H1 (cell line): Measurements from ENCODE around the gene DPT. TPM values are rescaled to one million over a fixed set of nuclear protein-coding genes. Genes with fewer than 3 reads are reported as not detected.

ENCODE experiments used
- CTCF ChIA-PET: fragments of 300-600 bp; sonication (Branson Sonifier 250); formaldehyde crosslinking; loops from one replicate; lab custom pipeline; 2021; ENCODE audit not compliant: partially characterized antibody; lab: Charles Lee
- POLR2A ChIA-PET: fragments of 300-600 bp; sonication (Branson Sonifier 250); formaldehyde crosslinking; loops from one replicate; lab custom pipeline; 2021; ENCODE audit warnings: inconsistent platforms; ENCODE audit not compliant: partially characterized antibody; lab: Charles Lee
- DNase-seq, 2 experiments: peaks; one replicate each; pipeline versions ENCODE4 v3.0.0 to v3.0.0-alpha.2; 2010 to 2022; ENCODE audit warnings: low spot score in 2 of 2, low read depth in 1 of 2, mixed read lengths in 1 of 2
- FAIRE-seq: peaks from 2 replicates; lab custom pipeline; 2011; peaks lifted over from hg19 to GRCh38; lab: Jason Lieb, UNC
- H2AFZ ChIP-seq: 2 replicates; pipeline ENCODE4 v1.8.1; 2012; ENCODE audit warnings: low read length, inconsistent platforms
- H2AK5ac ChIP-seq: 2 replicates; pipeline ENCODE4 v1.6.1; 2013; ENCODE audit warnings: low read depth, low read length
- H2BK120ac ChIP-seq: replicated peaks from 2 replicates; pipeline ENCODE3; 2013; ENCODE audit warnings: low read depth, low read length, inconsistent platforms
- H2BK12ac ChIP-seq: 2 replicates; pipeline ENCODE4 v1.6.1; 2013; ENCODE audit warnings: low read depth, low read length
- H2BK15ac ChIP-seq: 2 replicates; pipeline ENCODE4 v1.6.1; 2013; ENCODE audit warnings: low read length
- H2BK20ac ChIP-seq: 2 replicates; pipeline ENCODE4 v1.6.1; 2013; ENCODE audit warnings: low read length
- H2BK5ac ChIP-seq: 2 replicates; pipeline ENCODE4 v1.6.1; 2013; ENCODE audit warnings: low read depth, low read length
- H3K14ac ChIP-seq: 2 replicates; pipeline ENCODE4 v1.6.1; 2013; ENCODE audit warnings: inconsistent platforms; ENCODE audit not compliant: insufficient read length
- H3K18ac ChIP-seq: 2 replicates; pipeline ENCODE4 v1.6.1; 2013; ENCODE audit warnings: low read length; ENCODE audit errors: extremely low read depth
- H3K23ac ChIP-seq: 2 replicates; pipeline ENCODE4 v1.6.1; 2013; ENCODE audit warnings: inconsistent platforms; ENCODE audit not compliant: insufficient read length
- H3K23me2 ChIP-seq: 2 replicates; pipeline ENCODE4 v1.6.1; 2013; ENCODE audit warnings: low read depth, low read length
- H3K27ac ChIP-seq: 2 replicates; pipeline ENCODE4 v1.6.1; 2011; ENCODE audit warnings: low read depth, low read length, inconsistent platforms
- H3K27me3 ChIP-seq, 4 experiments: replicated peaks in 1 of 4; 1 replicate in 1 of 4; 2 replicates in 3 of 4; pipeline versions ENCODE4 v1.6.1 to v1.8.1; 2011 to 2013; ENCODE audit warnings: low read length in 3 of 4, mild to moderate bottlenecking in 3 of 4, inconsistent platforms in 2 of 4, mixed read lengths in 2 of 4, moderate library complexity in 1 of 4; ENCODE audit not compliant: control insufficient read depth in 3 of 4, insufficient read depth in 3 of 4; ENCODE audit errors: extremely low read depth in 1 of 4
- H3K36me3 ChIP-seq, 4 experiments: 2 replicates each; pipeline versions ENCODE4 v1.6.1 to v1.8.1; 2011 to 2013; ENCODE audit warnings: mild to moderate bottlenecking in 4 of 4, low read length in 3 of 4, moderate library complexity in 2 of 4, control low read depth in 1 of 4, inconsistent platforms in 1 of 4; ENCODE audit not compliant: insufficient read depth in 4 of 4, control insufficient read depth in 2 of 4
- H3K4ac ChIP-seq: replicated peaks from 2 replicates; pipeline ENCODE3; 2013; ENCODE audit warnings: low read length, low read depth, mixed read lengths, inconsistent platforms; ENCODE audit not compliant: insufficient read length
- H3K4me1 ChIP-seq, 4 experiments: replicated peaks in 1 of 4; 1 replicate in 1 of 4; 2 replicates in 3 of 4; pipeline versions ENCODE4 v1.6.1 to v1.8.1; 2011 to 2013; ENCODE audit warnings: low read length in 3 of 4, inconsistent platforms in 2 of 4, mixed read lengths in 1 of 4; ENCODE audit not compliant: insufficient read depth in 4 of 4, control insufficient read depth in 3 of 4
- H3K4me2 ChIP-seq, 2 experiments: 2 replicates each; pipeline versions ENCODE4 v1.6.1 to v1.8.1; 2011 to 2013; ENCODE audit warnings: low read depth in 2 of 2, low read length in 2 of 2, control low read depth in 1 of 2, inconsistent platforms in 1 of 2, mild to moderate bottlenecking in 1 of 2; ENCODE audit not compliant: insufficient read depth in 1 of 2
- H3K4me3 ChIP-seq, 4 experiments: fragments of 200-600, 300-600 bp in 1 of 4; sonication (generic), shearing (Covaris generic), sonication (Bioruptor Twin) in 1 of 4; 2 replicates each; pipeline versions ENCODE4 v1.5.1 to v1.8.1; 2011 to 2016; ENCODE audit warnings: low read length in 4 of 4, low read depth in 3 of 4, control low read depth in 2 of 4, inconsistent platforms in 2 of 4, mild to moderate bottlenecking in 2 of 4, mixed read lengths in 1 of 4, moderate library complexity in 1 of 4; ENCODE audit not compliant: insufficient read depth in 2 of 4; ENCODE audit errors: extremely low read depth in 1 of 4
- H3K56ac ChIP-seq: replicated peaks from 2 replicates; pipeline ENCODE3; 2013; ENCODE audit warnings: low read depth, mild to moderate bottlenecking, mixed read lengths, low read length, inconsistent platforms; ENCODE audit not compliant: insufficient read length
- H3K79me1 ChIP-seq: 2 replicates; pipeline ENCODE4 v1.6.1; 2013; ENCODE audit warnings: low read depth, low read length, control low read depth
- H3K79me2 ChIP-seq, 2 experiments: 2 replicates each; pipeline versions ENCODE4 v1.6.1 to v1.8.1; 2012 to 2013; ENCODE audit warnings: low read length in 2 of 2, mild to moderate bottlenecking in 2 of 2, inconsistent platforms in 1 of 2; ENCODE audit not compliant: insufficient read depth in 2 of 2, control insufficient read depth in 1 of 2
- H3K9ac ChIP-seq, 4 experiments: replicated peaks in 1 of 4; 1 replicate in 1 of 4; 2 replicates in 3 of 4; pipeline versions ENCODE4 v1.6.1 to v1.8.1; 2011 to 2013; ENCODE audit warnings: low read depth in 3 of 4, low read length in 3 of 4, control low read depth in 2 of 4, mild to moderate bottlenecking in 2 of 4, moderate library complexity in 2 of 4, inconsistent platforms in 1 of 4; ENCODE audit errors: extremely low read depth in 1 of 4
- H3K9me3 ChIP-seq, 2 experiments: 2 replicates each; pipeline versions ENCODE4 v1.6.1 to v1.8.1; 2012 to 2013; ENCODE audit warnings: mild to moderate bottlenecking in 2 of 2, moderate library complexity in 2 of 2, control low read depth in 1 of 2, inconsistent platforms in 1 of 2, low read depth in 1 of 2, low read length in 1 of 2, mixed read lengths in 1 of 2; ENCODE audit not compliant: insufficient read depth in 2 of 2
- H4K20me1 ChIP-seq, 2 experiments: replicated peaks in 1 of 2; 2 replicates each; pipeline versions ENCODE3 to v1.8.1; 2011 to 2013; ENCODE audit warnings: inconsistent platforms in 2 of 2, low read length in 2 of 2, mild to moderate bottlenecking in 1 of 2; ENCODE audit not compliant: insufficient read depth in 2 of 2, control insufficient read depth in 1 of 2
- H4K5ac ChIP-seq: 2 replicates; pipeline ENCODE4 v1.6.1; 2013; ENCODE audit warnings: low read length, low read depth, mixed read lengths, inconsistent platforms; ENCODE audit not compliant: insufficient read length
- H4K8ac ChIP-seq: 2 replicates; pipeline ENCODE4 v1.8.0; 2013; ENCODE audit warnings: mild to moderate bottlenecking, moderate library complexity, low read length, inconsistent platforms; ENCODE audit not compliant: insufficient read depth; ENCODE audit errors: extremely low read depth
- H4K91ac ChIP-seq: replicated peaks from 2 replicates; pipeline ENCODE3; 2013; ENCODE audit warnings: low read length, mixed read lengths, inconsistent platforms; ENCODE audit not compliant: insufficient read length
- HDAC2 ChIP-seq, 2 experiments: fragments of 300-600 bp in 1 of 2; sonication (generic) in 1 of 2; IDR thresholded peaks; 2 replicates each; pipeline ENCODE4 v1.6.1; 2011 to 2012; ENCODE audit warnings: low read depth in 2 of 2, low read length in 2 of 2, mild to moderate bottlenecking in 2 of 2, moderate library complexity in 2 of 2, borderline replicate concordance in 1 of 2, inconsistent platforms in 1 of 2
- RXRA ChIP-seq: IDR thresholded peaks from 2 replicates; pipeline ENCODE4 v1.6.1; 2011; ENCODE audit warnings: low read depth, mild to moderate bottlenecking, low read length, moderate library complexity; ENCODE audit not compliant: insufficient read depth
- TEAD4 ChIP-seq: IDR thresholded peaks from 2 replicates; pipeline ENCODE4 v1.6.1; 2012; ENCODE audit warnings: low read depth, low read length, inconsistent platforms, mixed read lengths
- WGBS, 2 experiments: shearing (Covaris generic) in 1 of 2; methylation state at CpG; one replicate each; pipeline versions ENCODE4 v1.1.6 to v1.1.7; 2013 to 2015; ENCODE audit warnings: low lambda C conversion rate in 2 of 2, mixed read lengths in 2 of 2, inconsistent platforms in 1 of 2, low coverage in 1 of 2, missing lambda C conversion rate in 1 of 2; ENCODE audit not compliant: insufficient replicate concordance in 2 of 2, insufficient coverage in 1 of 2, insufficient read length in 1 of 2; ENCODE audit errors: extremely low coverage in 1 of 2, missing lambda C conversion rate in 1 of 2; 5-methylcytosine and 5-hydroxymethylcytosine counted together
- polyA plus RNA-seq, 7 experiments: library from polyadenylated mRNA; depleted of rRNA in 3 of 7; stranded (reverse) in 5 of 7; unstranded in 2 of 7; fragments of >200 nt in 5 of 7; fragments of 200-250 nt in 2 of 7; gene quantifications; 1 replicate in 5 of 7; 2 replicates in 1 of 7; 4 replicates in 1 of 7; pipeline versions ENCODE4 v1.2.1 to v1.2.3, GENCODE V29; 2011 to 2013; ENCODE audit warnings: missing spikeins in 2 of 7, mixed read lengths in 2 of 7
- total RNA-seq: library from RNA; stranded (reverse); fragmentation: NEBNext Ultra II Directional; extraction: Animal tissue kit (Norgen Biotek cat#: 25700); gene quantifications from 2 replicates; pipeline ENCODE4 v1.2.1, GENCODE V29; 2021
- TF ChIP-seq, protein P1 (sequence below): IDR thresholded peaks from 2 replicates; pipeline ENCODE4 v1.6.1; 2011; ENCODE audit warnings: low read depth, mild to moderate bottlenecking, low read length; ENCODE audit not compliant: insufficient read depth

The DPT gene
- total and polyA plus RNA-seq, 2 of the 8 experiments (the other 6 are each of a cell fraction or from before 2014, with no cell fraction given) = not detected

DNA sequence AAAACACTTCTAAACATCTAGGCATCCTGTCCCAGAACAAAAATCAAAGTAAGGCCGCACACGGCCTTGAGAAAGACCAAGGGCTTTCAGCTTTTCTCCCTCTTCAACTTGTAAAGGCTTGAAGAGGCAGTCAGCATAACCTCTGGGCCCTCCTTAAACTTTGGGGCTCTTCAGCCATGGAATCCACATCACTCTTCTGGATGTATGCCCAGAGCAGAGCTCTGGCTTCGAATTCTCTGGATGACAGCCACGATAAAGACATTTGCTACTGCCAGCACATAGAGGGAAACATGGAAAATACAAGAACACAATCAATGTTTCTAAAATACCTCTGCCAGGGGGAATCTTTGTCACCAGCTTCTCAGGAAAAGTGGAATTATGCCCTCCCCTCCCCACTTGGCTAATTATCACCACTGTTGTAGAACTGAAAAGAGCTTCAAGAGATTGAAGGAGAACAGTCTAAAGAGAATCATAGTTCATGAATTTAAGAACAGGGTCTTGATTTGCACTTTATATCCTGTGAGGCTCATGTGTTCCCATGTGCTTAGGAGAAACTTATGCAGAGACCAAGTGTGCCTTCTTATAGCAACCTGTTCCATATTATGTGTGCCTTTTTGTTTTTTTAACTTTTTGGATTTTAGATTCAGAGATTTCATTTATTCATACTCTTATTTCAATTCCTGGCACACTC is 39.0 kb upstream of the DPT start:
- Histone ChIP-seq H4K5ac (no peak overlapping the region), H4K20me1 (no peaks in the 10 kb centered on the region), H2BK15ac (no peak overlapping the region), H2BK5ac (no peak overlapping the region), H3K9me3 (no peaks in the 10 kb centered on the region), H4K8ac (no peak overlapping the region), H3K4me3 (no peak overlapping the region), H3K79me2 (no peaks in the 10 kb centered on the region), H3K27ac (no peak overlapping the region), H3K9ac (no peak overlapping the region), H3K14ac (no peak overlapping the region), H2BK12ac (no peak overlapping the region), H2BK20ac (no peak overlapping the region), H3K4me1 (no peaks in the 10 kb centered on the region)
- no peak for FAIRE-seq
- TF ChIP-seq HDAC2 (IDR thresholded peaks at IDR 0.05; ENCODE audit: borderline replicate concordance in 1 of 2, low read depth in 2 of 2, low read length in 2 of 2) = no peak
- TF ChIP-seq RXRA = no peak
- TF ChIP-seq, protein P1, sequence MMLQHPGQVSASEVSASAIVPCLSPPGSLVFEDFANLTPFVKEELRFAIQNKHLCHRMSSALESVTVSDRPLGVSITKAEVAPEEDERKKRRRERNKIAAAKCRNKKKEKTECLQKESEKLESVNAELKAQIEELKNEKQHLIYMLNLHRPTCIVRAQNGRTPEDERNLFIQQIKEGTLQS = no peak
- TF ChIP-seq TEAD4 = no peak
- TF ChIP-seq, all 59 proteins: peak for 0
- Histone ChIP-seq H3K79me1 (no peaks in the 10 kb centered on the region), H2BK120ac (no peak overlapping the region), H3K23me2 (no peaks in the 10 kb centered on the region; the same call in 1 of the 2 replicates), H3K27me3 (no peaks in the 10 kb centered on the region), H3K56ac (no peak overlapping the region), H3K4ac (no peak overlapping the region), H3K36me3 (no peaks in the 10 kb centered on the region), H3K4me2 (no peak overlapping the region), H3K23ac (no peak overlapping the region), H2AFZ (no peak overlapping the region), H4K91ac (no peak overlapping the region), H2AK5ac (no peak overlapping the region), H3K18ac (no peak overlapping the region)
- 92% methylated on average over 4 of the region's 4 CpGs; no CpG with 5 or more reads in 1 of the 2 experiments for WGBS, 2 experiments
- DNase-seq = no peak
- ChIA-PET POLR2A (no interaction called here), CTCF (interaction anchor here (0.6 to 1.3 kb wide), 5 partner anchors 11 to 1502 kb away, joined by 3 to 5 read pairs (median 3); no protein-coding TSS in a partner anchor)
